CD4-positive, alpha-beta T cell treated with Interleukin-10 for 1 hour (primary cell): ENCODE measurements around the gene GTF2IRD2.
"Not testable (repeated sequence)": the region's sequence is repeated elsewhere in the genome, so short reads cannot be mapped to it uniquely, and the experiment has no call there.

Source experiments
- DNase-seq: peaks from one replicate; pipeline ENCODE4 v3.0.0-alpha.2; 2020

The GTF2IRD2 gene

DNA sequence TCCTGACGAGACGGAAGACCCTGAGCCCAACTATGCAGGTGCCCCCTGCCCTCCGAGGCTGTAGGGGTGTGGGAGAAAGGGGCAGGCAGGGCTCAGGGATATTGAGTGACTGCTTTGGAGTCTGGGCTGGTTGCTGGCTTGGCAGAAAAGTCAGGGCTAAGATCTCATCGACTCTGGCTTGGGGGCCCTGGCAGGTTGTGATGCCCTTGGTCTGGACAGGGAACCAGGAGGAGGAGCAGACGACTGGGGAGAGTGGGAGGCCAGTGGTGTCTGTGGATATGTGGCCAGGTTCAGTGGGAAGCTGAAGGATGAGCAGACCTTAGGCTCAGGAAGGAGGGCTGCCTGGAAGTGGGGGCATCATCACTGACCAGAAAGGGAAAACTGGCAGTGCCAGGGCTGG, 67.8 kb downstream of the GTF2IRD2 start:
- DNase-seq: not testable (repeated sequence)

DNA sequence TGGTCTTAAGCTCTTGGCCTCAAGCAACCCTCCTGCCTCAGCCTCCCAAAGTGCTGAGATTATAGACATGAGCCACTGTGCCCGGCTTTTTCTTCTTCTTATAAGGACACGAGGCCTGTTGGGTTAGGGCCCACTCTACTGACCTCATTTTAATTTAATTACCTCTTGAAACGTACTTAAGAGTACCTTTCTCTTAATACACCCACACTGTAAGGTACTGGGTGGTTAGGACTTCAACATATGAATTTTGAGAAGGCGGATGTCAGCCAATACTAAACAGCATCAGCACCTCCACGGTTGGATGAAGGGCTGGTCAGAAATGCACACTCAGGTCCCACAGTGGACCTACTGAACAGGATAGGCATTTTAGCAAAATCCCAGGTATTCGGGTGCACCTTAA, 69.7 kb downstream of the GTF2IRD2 start:
- DNase-seq: not testable (repeated sequence)

DNA sequence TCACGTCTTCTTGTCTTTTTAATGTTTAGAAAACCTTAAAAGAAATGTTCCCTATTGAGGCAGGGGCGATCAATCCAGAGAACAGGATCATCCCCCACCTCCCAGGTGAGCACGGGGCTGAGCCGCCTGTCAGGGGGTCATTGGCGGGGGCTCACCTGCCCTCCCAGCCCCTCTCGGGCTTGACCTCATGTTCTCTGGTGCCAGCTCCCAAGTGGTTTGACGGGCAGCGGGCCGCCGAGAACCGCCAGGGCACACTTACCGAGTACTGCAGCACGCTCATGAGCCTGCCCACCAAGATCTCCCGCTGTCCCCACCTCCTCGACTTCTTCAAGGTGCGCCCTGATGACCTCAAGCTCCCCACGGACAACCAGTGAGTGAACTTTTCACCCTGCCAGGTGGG, 72.4 kb downstream of the GTF2IRD2 start:
- DNase-seq: not testable (repeated sequence)

DNA sequence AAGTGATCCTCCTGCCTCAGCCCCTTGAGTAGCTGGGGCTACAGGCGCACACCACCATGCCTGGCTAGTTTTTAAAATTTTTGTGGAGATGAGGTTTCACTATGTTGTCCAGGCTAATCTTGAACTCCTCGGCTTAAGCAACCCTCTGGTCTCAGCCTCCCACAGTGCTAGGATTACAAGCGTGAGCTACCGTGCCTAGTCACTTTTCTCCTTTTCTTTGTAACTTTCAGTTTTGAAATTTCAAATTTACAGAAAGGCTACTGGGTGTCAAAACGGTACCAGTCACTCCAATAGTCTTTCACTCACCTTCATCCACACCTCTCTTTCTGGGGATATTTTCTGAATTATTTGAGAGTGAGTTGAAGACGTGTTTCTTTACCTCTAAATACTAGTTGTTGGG, 76.3 kb downstream of the GTF2IRD2 start:
- not testable (repeated sequence) for DNase-seq

DNA sequence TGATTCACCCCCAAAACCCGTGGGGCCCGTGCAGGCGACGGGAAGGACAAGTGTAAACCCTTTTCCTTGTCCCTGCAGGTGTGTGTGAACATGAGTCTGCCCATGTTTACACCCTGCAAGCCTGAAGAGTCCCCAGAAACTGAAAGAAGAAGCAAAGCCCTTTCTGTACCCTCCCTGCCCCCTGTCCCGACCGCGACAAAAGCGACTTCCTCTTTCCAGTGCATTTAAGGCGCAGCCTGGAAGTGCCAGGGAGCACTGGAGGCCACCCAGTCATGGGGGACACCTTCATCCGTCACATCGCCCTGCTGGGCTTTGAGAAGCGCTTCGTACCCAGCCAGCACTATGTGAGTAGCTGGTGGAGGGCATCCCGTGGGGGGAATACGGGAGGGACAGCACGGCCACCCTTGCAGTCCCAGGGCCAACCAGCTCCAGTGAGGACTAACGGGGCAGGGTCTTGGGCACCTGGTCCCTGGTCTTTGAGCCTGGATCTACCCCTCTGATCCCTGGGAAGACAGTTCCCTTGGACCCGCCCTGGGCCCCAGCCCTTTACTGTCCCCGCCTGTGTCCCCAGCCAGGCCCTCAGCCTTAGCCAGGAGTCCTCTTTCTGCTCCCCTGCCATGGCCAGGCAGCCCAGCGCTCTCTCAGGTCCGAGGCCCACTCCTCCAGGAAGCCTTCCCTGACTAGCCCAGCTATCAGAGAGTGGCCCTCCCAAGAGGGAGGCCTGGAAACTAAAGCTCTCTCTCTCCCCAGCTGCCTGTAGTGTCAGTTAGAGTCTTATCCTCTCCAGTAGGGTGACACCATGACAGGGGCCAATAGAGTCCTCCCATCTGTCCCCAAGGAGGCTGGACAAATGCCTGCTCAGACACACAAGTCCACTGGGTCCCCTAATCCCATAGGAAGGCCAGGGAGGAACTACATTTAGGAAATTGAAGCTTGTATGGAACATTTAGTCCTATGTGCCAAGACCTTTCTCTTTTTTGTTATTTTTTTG, 77.3 kb downstream of the GTF2IRD2 start, which contains the start of gene NCF1:
Gene NCF1 (plus strand): TSS at position 252 of the 991 bp plus-strand sequence. CDS start 21 bp downstream, at position 273.
- DNase-seq: not testable (repeated sequence)

DNA sequence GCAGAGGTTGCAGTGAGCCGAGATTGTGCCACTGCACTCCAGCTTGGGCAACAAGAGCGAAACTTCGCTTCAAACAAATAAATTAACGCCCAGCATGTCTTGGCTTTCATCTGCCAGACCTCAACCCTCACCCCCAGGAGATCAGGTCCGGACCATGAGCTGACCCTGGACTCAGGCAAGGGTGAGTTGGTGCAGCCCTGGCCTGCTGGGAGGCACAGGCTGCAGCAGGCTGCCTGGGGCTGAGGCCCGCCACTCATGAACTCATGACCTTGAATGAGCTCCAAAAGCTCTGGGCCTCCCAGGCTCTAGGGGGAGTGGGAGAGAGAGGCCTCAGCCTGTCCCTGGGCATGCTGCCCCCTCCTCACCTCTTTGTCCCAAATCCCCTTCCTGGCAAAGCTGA, 79.3 kb downstream of the GTF2IRD2 start:
- not testable (repeated sequence) for DNase-seq

DNA sequence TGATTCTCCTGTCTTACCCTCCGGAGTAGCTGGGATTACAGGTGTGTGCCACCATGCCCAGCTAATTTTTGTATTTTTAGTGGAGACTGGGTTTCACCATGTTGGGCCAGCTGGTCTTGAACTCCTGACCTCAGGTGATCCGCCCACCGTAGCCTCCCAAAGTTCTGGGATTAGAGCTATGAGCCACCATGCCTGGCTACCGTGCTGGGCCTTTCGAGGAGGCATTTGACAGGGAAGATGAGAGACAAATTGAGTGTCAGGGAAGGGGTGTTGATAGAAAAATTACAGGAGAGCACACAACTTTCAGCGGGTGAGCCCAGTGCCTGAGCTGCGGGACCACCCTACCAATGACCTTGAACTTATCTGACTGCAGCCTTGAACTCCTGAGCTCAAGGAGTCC, 81.3 kb downstream of the GTF2IRD2 start:
- DNase-seq: not testable (repeated sequence)

DNA sequence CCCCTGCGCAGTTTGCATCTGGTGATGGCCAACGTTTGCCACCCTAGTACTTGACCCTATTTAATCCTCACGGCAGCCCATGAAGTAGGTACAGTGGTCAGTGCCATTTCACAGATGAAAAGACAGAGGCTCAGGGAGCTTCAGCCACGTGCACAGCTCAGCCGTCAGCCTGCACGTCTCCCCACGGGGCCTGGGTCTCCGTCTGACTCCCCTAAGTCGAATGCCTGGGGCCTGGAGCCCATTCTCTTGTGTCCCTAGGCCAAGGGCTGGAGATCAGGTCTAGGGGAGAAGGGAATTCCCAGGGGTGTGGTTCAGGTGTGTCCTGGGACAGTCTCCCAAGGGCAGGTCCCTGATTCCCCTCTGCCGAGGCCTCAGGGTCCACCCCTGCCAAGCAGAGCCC, 84.4 kb downstream of the GTF2IRD2 start:
- not testable (repeated sequence) for DNase-seq

DNA sequence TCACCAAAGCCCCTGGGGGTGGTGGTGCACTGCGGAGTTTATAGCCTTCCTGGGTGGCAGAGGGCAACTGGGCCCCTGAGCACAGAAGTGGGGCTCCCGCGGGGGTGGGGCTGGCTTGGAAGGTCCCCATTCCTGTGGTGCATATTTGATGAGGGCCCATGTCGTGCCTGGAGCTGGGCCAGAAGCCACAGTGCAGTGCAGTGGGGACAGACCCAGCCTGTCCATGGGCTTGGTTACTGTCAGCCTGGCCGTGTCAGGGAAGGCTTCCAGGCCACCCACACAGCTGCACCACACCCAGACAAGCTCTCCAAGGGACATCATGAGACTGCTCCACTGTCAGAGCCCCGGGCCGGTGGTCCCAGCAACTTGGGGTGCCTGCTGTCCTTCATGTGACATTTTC, 84.9 kb downstream of the GTF2IRD2 start:
- not testable (repeated sequence) for DNase-seq

DNA sequence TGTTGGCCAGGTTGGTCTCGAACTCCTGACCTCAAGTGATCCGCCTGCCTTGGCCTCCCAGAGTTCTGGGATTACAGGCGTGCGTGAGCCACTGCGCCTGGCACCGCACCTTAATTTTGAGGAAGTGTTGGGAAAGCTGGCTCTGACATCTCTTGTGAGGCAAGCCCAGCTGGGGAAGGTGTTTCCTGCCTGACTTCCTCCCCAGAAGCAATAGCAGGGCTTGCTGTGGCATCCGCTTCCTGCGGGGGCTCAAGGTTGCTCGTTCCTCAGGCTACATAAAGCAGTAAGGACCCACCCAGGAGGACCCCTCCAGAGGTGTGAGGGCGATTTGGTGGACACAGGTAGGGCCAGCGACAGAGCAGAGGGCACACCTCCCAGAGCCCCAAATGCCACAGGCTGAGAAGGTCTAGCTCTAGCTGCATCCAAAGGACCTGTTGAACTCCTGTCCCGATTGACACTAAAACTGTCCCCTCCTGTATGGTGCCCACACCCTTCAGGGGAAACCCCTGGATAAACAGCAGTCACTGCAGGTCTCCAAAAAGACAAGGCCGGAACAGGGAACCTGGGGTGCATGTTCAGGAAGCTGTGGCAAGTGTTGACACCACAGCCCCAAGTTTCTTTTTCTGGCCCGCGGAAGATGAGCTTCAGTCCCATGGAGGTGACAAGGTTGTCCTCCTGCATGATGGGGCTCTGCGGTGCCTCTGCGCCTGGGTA, 86.0 kb downstream of the GTF2IRD2 start:
- DNase-seq: not testable (repeated sequence)

DNA sequence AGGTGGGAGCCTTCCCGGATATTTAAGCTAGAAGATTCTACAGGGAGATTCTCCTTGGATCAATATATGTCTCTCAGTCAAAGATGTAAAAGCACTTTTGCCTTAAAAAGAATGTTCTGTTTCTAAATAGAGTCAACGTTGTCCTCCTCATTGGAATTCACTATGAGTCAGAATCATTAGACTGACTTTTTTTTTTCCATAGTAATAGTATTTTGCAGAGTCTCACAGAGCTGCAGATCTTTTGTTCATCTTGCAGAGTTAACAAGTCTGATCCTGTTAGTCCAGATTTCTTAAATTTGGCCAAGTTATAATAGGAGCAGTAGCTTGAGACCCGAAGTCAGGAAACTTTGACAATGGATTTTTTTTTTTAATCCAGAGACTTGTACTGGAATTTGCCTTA, 92.4 kb downstream of the GTF2IRD2 start:
- not testable (repeated sequence) for DNase-seq

DNA sequence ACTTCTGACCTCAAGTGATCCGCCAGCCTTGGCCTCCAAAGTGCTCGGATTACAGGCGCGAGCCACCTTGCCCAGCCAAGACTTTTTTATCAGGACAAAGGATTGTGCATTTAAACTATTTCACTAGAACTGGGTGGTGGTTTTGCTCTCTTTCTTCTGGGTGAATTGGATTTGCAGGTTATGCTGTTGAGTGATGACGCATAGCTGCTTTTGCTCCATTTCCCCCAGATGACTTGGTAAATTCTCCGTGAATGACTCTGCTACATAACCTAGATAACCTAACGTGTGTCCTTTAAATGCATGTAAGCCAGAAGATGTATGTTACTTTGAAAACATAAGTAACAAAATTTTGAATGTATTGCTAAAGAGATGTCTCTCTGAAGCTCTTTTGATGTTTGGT, 93.1 kb downstream of the GTF2IRD2 start:
- not testable (repeated sequence) for DNase-seq

DNA sequence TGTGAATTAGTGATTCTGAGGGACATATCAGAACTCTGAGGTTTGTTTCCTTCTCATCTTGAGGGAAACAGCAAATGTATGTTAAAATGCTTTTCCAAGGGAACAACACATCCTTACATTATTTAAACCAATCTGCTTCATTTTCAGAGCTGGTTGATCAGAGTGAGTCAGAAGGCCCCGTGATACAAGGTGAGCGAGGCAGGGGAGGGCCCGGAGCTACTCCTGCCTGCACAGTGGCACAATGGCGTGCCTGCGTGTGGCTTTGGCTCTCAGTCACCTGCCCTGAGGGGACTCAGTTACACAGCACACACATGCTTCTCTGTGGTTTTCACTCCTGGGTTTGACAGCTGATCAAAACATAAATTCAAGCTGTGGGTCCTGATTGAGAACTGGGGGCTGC, 94.7 kb downstream of the GTF2IRD2 start:
- not testable (repeated sequence) for DNase-seq

DNA sequence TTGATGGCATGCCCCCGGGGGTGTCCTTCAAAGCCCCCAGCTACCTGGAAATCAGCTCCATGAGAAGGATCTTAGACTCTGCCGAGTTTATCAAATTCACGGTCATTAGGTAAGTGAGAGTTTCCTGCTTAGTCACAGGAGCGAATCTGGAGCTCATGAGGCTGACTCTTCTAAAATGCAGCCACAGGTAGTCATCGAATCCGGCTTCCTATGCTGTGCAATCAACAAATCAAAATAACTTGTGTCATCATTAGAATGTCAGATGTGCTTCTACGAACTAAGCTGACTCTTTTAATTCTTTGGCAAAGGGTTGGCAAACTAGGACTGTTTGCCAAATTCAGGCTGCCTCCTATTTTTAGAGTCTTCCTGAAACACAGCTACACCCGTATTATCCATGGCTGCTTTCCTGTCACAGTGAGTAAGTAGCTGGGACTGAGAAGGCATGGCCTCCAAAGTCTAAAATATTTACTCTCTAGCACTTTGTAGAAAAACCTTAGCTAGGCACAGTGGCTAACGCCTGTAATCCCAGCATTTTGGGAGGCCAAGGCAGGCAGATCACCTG, 97.4 kb downstream of the GTF2IRD2 start:
- not testable (repeated sequence) for DNase-seq
